Suprapubic skin (tissue), 4 donors: ENCODE measurements around the gene HEATR9. TPM values are rescaled to one million over a fixed set of nuclear protein-coding genes. Genes with fewer than 3 reads are reported as not detected.
A peak's percentile ranks its signal among the peaks of the same experiment; 100 is the strongest.

Experiments used
- DNase-seq, 2 donors: peaks; one replicate each; pipeline ENCODE4 v3.0.0-alpha.2; 2019; ENCODE audit warnings: low spot score in 2 of 2
- H3K27ac ChIP-seq: fragments of 200-600 bp; sonication (generic); one replicate; pipeline ENCODE4 v1.5.1; 2019
- H3K27me3 ChIP-seq: fragments of 200-600 bp; sonication (generic); one replicate; pipeline ENCODE4 v1.5.1; 2019
- H3K36me3 ChIP-seq: fragments of 200-600 bp; sonication (generic); one replicate; pipeline ENCODE4 v1.5.1; 2019
- H3K4me1 ChIP-seq: fragments of 200-600 bp; sonication (generic); one replicate; pipeline ENCODE4 v1.5.1; 2019
- H3K4me3 ChIP-seq: fragments of 200-600 bp; sonication (generic); one replicate; pipeline ENCODE4 v1.5.1; 2019; ENCODE audit warnings: mild to moderate bottlenecking
- H3K9me3 ChIP-seq: fragments of 200-600 bp; sonication (generic); one replicate; pipeline ENCODE4 v1.5.1; 2019
- EP300 ChIP-seq: sonication (generic); formaldehyde crosslinking; IDR thresholded peaks from one replicate; pipeline ENCODE4 v1.6.1; 2017; ENCODE audit warnings: antibody characterized with exemption
- POLR2A ChIP-seq, 2 donors: fragments of 450-650 bp; IDR thresholded peaks; one replicate each; pipeline ENCODE4 v1.6.1; 2017; ENCODE audit warnings: antibody characterized with exemption in 2 of 2, mild to moderate bottlenecking in 2 of 2, moderate library complexity in 2 of 2
- POLR2AphosphoS5 ChIP-seq, 3 donors: sonication (generic); formaldehyde crosslinking; IDR thresholded peaks; one replicate each; pipeline ENCODE4 v1.6.1; 2017; ENCODE audit warnings: antibody characterized with exemption in 3 of 3
- WGBS: methylation state at CpG from one replicate; pipeline ENCODE4 v1.1.5; 2018; 5-methylcytosine and 5-hydroxymethylcytosine counted together
- total RNA-seq, 4 donors: library from RNA; depleted of rRNA; stranded (reverse); fragments of >200 nt; gene quantifications; one replicate each; pipeline ENCODE4 v1.1.0, GENCODE V29; 2016
- TF ChIP-seq, protein P1 (sequence below), 2 donors: fragments of 200-600 bp in 1 of 2; fragments of 450-650 bp in 1 of 2; sonication (generic) in 1 of 2; IDR thresholded peaks; one replicate each; pipeline ENCODE4 v1.5.1; 2016 to 2019; ENCODE audit warnings: antibody characterized with exemption in 2 of 2, mild to moderate bottlenecking in 1 of 2, moderate library complexity in 1 of 2

HEATR9 gene
- total RNA-seq, 4 donors from 2014 or later = not detected

DNA sequence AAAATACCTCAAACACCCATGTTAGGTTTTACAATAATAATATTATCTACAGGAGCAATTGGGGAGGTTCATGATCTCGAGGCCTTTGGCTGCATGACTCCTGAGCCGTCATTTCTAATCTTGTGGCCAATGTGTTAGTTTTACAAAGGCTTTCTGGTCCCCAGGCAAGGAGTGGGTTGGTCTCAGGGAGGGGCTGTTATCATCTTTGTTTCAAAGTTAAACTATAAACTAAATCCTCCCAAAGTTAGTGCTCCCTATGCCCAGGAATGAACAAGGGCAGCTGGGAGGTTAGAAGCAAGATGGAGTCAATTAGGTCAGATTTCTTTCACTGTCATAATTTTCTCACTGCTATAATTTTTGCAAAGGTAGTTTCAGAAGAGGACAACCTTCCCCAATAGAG lies 20.6 kb upstream of the HEATR9 start:
- 74% methylated on average over 2 of the region's 2 CpGs for WGBS
- Histone ChIP-seq H3K36me3 (no peaks in the 10 kb centered on the region), H3K27ac (no peak overlapping the region), H3K9me3 (no peaks in the 10 kb centered on the region), H3K4me1 (peaks cover 8% of the 10 kb centered on the region), H3K4me3 (no peak overlapping the region), H3K27me3 (no peaks in the 10 kb centered on the region)
- no peak for TF ChIP-seq POLR2AphosphoS5 (IDR thresholded peaks at IDR 0.05)
- no peak for TF ChIP-seq EP300
- no peak for TF ChIP-seq POLR2A (IDR thresholded peaks at IDR 0.05)
- TF ChIP-seq, protein P1, sequence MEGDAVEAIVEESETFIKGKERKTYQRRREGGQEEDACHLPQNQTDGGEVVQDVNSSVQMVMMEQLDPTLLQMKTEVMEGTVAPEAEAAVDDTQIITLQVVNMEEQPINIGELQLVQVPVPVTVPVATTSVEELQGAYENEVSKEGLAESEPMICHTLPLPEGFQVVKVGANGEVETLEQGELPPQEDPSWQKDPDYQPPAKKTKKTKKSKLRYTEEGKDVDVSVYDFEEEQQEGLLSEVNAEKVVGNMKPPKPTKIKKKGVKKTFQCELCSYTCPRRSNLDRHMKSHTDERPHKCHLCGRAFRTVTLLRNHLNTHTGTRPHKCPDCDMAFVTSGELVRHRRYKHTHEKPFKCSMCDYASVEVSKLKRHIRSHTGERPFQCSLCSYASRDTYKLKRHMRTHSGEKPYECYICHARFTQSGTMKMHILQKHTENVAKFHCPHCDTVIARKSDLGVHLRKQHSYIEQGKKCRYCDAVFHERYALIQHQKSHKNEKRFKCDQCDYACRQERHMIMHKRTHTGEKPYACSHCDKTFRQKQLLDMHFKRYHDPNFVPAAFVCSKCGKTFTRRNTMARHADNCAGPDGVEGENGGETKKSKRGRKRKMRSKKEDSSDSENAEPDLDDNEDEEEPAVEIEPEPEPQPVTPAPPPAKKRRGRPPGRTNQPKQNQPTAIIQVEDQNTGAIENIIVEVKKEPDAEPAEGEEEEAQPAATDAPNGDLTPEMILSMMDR (IDR thresholded peaks at IDR 0.05) = no peak
- no peak for DNase-seq

DNA sequence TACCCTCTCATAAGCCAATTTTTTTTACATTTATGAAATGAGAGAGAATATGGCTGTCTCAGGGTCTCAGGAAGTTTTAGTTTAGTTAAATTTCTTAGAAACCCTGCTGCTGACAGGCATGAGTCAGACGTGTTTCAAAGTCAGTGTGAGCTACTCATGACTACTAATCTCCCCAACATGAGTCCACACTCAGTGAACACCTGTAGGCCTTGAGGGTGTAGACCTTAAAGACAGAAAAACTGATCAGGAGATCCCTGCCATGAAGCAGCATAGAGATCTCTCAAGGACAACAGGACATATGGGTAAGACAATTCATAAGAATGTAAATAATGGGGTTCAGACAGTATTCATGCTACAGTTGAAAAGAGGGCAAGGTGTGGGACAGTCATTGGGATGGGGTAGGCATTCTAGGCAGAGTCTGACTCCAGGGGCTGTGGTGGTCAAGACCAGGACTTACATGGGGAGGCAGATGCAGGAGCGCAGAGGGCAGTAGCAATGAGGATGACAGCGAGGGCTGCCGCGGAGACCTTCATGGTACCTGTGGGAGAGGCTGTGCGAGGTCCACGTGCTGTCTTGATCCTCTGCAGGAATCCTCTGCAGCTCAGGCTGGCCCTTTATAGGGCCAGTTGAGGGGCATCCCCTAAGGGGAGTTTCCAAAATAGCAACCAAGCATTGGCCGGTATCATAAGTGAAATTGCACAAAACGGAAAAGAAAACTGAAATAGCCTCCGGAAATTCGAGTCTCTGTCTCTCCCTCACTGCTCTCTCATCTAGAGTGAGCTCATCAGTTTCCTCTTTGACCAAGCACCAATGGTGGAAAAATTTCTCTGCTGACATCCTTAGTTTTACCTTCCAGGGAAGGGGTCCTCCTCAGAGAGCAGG lies 11.3 kb upstream of the HEATR9 start, which contains the start of gene CCL5:
TSS of gene CCL5 (minus strand) at position 588 of the 882 bp plus-strand sequence.
- no peak for DNase-seq

DNA sequence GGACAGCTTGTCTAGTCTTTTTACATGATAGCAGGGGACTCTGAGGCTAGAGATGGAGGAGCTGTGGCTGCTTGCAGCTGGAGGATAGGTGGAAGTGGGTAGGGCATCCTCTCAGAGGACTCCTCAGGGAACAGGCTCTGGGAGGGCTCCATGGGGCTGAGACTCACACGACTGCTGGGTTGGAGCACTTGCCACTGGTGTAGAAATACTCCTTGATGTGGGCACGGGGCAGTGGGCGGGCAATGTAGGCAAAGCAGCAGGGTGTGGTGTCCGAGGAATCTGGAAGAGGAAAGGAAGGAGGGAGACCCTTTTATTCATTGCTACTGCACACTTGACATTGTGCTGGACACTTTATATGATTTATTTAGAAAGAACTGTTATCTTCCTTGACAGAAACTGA lies 9.7 kb upstream of the HEATR9 start:
- H3K4me3 ChIP-seq = no peak overlapping the region

More for the DNA sequence above, 11.3 kb upstream of the HEATR9 start, which contains the start of gene CCL5:
- WGBS = 64% methylated on average over 11 of the region's 11 CpGs
- TF ChIP-seq POLR2A (IDR thresholded peaks at IDR 0.05) = peak in 1 of 2 donors; percentile 17
- TF ChIP-seq, protein P1 (IDR thresholded peaks at IDR 0.05) = no peak
- no peak for TF ChIP-seq EP300
- no peak for TF ChIP-seq POLR2AphosphoS5 (IDR thresholded peaks at IDR 0.05)
- H3K27me3 ChIP-seq = no peaks in the 10 kb centered on the region
- no peaks in the 10 kb centered on the region for H3K4me1 ChIP-seq
- no peak within 1 kb of the TSS for H3K27ac ChIP-seq
- H3K4me3 ChIP-seq = no peak within 1 kb of the TSS
- H3K36me3 ChIP-seq = no peaks in the 10 kb centered on the region
- H3K9me3 ChIP-seq = no peaks in the 10 kb centered on the region

DNA sequence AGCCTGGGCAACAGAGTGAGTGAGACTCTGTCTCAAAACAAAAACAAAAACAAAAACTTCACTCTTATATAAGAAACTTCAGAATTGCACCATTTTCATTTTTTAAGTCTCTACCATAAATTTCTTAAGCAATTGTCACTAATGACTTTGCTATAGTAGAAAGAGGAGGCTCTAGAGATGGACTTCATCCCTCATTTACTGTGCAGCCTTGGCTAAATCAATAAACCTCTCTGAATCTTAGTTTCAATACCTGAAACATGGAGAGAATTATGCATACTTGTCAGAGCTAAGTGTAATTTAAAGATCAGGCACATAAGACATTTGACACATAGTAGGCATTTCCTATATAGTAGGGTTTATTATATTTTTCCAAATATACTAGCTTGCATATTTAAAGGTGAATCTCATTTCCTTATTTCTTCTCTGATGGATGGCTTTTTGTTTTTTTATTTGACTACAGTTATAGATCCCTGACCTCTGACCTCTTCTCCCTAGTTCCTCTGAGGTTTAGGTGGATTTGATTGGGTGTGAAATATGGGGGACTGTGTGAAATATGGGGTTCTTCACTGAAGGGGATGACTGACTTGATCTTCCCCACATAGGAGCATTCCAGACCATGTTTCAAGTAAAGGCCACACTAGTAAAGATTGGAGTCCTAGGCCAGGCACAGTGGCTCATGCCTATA lies 8.8 kb upstream of the HEATR9 start:
- no peak for TF ChIP-seq POLR2AphosphoS5 (IDR thresholded peaks at IDR 0.05)
- no peak for TF ChIP-seq EP300
- TF ChIP-seq, protein P1 (IDR thresholded peaks at IDR 0.05) = no peak
- TF ChIP-seq POLR2A (IDR thresholded peaks at IDR 0.05) = no peak
- H3K9me3 ChIP-seq = no peaks in the 10 kb centered on the region
- H3K4me1 ChIP-seq = no peaks in the 10 kb centered on the region
- no peaks in the 10 kb centered on the region for H3K27me3 ChIP-seq
- no peaks in the 10 kb centered on the region for H3K36me3 ChIP-seq
- no peak for DNase-seq
- H3K27ac ChIP-seq = no peak overlapping the region
- H3K4me3 ChIP-seq = no peak overlapping the region

More for the DNA sequence above, 9.7 kb upstream of the HEATR9 start:
- TF ChIP-seq POLR2A (IDR thresholded peaks at IDR 0.05) (no peak), EP300 (no peak), POLR2AphosphoS5 (IDR thresholded peaks at IDR 0.05) (no peak)
- TF ChIP-seq, protein P1 (IDR thresholded peaks at IDR 0.05) = no peak
- H3K27ac ChIP-seq = no peak overlapping the region
- no peaks in the 10 kb centered on the region for H3K27me3 ChIP-seq
- no peak for DNase-seq
- H3K9me3 ChIP-seq = no peaks in the 10 kb centered on the region
- H3K36me3 ChIP-seq = no peaks in the 10 kb centered on the region
- H3K4me1 ChIP-seq = no peaks in the 10 kb centered on the region
- 51% methylated on average over 4 of the region's 4 CpGs for WGBS

DNA sequence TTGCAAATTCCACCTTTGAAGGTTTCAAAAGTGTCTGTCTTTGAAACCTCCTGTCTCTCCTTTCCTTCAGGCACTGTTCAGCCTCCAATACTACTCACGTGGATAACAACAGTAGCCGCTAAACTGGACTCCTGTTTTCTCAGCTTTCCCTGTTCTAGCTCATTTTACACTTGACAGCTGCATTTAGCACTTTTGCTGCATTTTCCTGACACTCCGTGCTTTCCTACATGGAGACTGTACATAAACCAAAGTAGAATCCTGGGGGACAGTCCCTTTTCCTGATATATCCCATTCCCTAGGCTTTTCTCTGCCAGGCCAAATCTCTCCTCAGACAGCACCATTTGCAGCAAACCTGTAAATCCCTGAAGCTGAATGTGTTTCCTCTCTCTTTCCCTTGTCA lies 7.8 kb upstream of the HEATR9 start:
- no peak for TF ChIP-seq POLR2A (IDR thresholded peaks at IDR 0.05)
- TF ChIP-seq, protein P1 (IDR thresholded peaks at IDR 0.05) = no peak
- TF ChIP-seq POLR2AphosphoS5 (IDR thresholded peaks at IDR 0.05) = no peak
- no peak for TF ChIP-seq EP300
- H3K4me1 ChIP-seq = no peaks in the 10 kb centered on the region
- no peak overlapping the region for H3K4me3 ChIP-seq
- no peak for DNase-seq
- H3K27me3 ChIP-seq = no peaks in the 10 kb centered on the region
- no peak overlapping the region for H3K27ac ChIP-seq
- WGBS = 72% methylated on average over 3 of the region's 3 CpGs
- no peaks in the 10 kb centered on the region for H3K9me3 ChIP-seq
- H3K36me3 ChIP-seq = no peaks in the 10 kb centered on the region
